GM18951 (cell line): ENCODE measurements around the gene C1QC.

ENCODE experiments used
- POLR2A ChIP-seq: IDR thresholded peaks from 4 replicates; pipeline ENCODE4 v1.6.1; 2011; ENCODE audit warnings: mild to moderate bottlenecking; ENCODE audit not compliant: insufficient read length, insufficient read depth; ENCODE audit errors: extremely low read depth
- in situ Hi-C: fragments of 300-500 bp; cut with MboI; formaldehyde crosslinking; loops from one replicate; pipeline ENCODE4 v1.12.0; 2022; ENCODE audit warnings: low sequenced_read_pairs, mixed read lengths, inconsistent platforms; ENCODE audit not compliant: unreplicated experiment

Gene C1QC

DNA sequence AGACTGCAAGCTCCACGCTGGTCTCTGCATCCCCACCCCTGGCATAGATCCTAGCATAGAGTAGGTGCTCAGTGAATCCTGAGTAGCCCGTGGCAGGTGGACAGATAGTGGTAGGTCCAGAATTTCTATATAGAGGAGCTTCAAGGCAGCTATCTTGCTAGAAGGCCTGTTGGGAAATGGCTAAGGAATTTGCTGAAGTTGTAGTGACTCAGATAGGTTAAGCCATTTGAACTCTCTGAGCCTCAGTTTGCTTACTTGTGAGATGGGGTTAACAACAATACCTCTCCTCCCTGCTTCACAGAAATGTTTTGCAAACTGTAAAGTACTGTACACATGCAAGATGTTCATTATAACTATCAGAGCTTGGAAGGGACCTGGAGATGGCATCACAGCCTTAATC is 43.8 kb downstream of the C1QC start:
- TF ChIP-seq POLR2A, result no peak
- in situ Hi-C loops, result no loop called here

DNA sequence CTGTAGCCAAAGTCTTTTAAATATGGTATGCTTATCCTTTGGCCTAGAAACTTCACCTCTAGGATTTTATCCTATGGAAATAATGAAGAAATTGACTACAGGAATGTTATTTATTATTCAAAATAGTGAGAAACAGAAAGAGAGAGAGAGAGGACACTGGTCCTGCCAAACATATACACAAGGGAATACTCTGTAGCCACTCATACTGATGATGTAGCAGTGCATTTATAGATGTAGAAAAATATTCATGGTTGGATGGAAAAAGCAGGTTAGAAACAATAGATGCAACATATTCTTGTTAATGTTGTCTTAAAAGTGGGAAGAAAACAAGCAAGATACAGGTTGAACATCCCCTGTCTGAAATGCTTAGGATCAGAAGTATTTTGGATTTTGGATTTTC is 45.0 kb downstream of the C1QC start:
- no peak for TF ChIP-seq POLR2A
- in situ Hi-C loops, result no loop called here

DNA sequence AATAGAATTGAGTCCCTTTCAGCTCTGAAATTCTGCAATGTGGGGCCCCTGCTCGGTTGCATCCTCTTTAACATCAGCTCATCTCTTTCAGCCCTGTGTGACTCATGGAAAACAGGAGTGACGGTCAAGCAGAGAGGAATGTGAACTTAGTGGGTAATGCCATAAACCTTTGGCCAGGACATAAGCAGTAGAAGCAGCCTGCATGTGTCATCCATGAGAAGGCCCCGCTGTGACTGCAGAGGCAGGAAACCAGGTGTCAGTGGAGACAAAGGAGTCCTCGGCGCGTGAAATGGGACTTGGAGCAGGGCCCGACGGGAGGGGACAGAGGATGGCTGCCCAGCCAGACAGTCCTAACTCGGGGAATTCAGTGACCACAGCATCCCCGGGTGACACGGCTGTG is 46.1 kb downstream of the C1QC start:
- in situ Hi-C loops, result no loop called here
- TF ChIP-seq POLR2A, result no peak

DNA sequence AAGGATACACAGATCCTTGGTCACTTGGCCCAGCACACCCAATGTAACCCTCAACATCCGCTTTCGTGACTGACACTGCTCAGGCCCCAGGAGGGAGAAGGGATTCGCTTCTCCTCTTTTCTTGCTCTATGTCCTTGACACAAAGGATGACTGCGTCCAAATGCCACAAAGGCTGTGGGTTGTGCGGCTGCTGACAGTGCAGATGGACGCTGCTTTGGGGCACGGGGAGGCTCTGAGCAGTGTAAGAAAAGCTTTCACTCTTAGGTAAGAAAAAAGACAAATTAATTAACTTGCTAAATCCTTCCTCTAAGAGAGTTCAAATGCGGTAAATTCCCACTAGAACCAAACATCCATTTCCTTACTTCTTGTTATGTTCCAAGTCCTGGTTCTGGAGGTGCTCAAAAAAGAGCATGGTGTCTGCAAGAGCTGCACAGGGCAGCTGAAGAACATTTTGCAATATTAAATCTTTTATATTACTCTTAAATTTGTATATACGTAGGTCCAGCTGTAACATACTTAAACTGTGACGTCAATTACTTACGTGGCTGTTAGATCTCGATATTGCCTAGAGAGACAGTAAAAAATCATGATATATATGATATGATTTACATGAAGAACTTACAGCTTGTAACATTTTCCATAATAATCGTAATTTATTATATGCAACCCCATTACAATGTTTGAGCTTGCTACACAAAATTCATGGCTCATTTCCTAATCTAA is 47.8 kb downstream of the C1QC start:
- in situ Hi-C loops, result no loop called here
- no peak for TF ChIP-seq POLR2A

- no peak for TF ChIP-seq POLR2A
- in situ Hi-C loops, result no loop called here
These were observed 50.7 kb downstream of the C1QC start for GRCh38 chr1:22694172-22694571.

DNA sequence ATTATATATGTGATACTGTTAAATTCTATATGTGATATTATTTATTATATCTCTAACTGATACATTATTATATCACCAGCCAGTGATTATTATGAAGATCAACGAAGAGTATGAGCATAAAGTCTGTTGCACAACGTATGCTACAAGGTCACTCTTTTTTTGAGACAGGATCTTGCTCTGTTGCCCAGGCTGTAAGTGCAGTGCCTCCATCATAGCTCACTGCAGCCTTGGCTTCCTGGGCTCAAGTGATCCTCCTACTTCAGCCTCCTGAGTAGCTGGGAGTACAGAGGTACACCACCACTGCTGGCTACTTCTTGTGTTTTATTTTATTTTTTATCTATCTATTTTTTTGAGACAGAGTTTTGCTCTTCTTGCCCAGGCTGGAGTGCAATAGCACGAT is 53.2 kb downstream of the C1QC start:
- in situ Hi-C loops, result no loop called here

More for the DNA sequence above, 53.2 kb downstream of the C1QC start:
- TF ChIP-seq POLR2A, result no peak
